ENCODE data around the gene COL19A1.

GRCh38 chr6:70062010-70062409, 195.7 kb downstream of the COL19A1 start:
- TF ChIP-seq CTCF (conservative IDR thresholded peaks at IDR 0.05; ENCODE audit: low read length), result no peak
- no peak for TF ChIP-seq EZH2phosphoT487 (IDR thresholded peaks at IDR 0.05; ENCODE audit: borderline replicate concordance)

Measured in Loucy (cell line).